GM12878 (cell line): Measurements from ENCODE around the gene AKT3. TPM values are rescaled to one million over a fixed set of nuclear protein-coding genes. Genes with fewer than 3 reads are reported as not detected.

Experiments
- ATAC-seq: fragments of 200-7000 bp; cut with Tn5 transposase; 3 replicates; pipeline ENCODE4 v1.9.1; 2020; ENCODE audit warnings: mild to moderate bottlenecking, moderate library complexity
- BruUV-seq: library from RNA; stranded (reverse); fragments of 400-500 nt; replicated peaks from 2 replicates; lab custom pipeline; 2021; lab: Mats Ljungman, UMichigan
- CTCF ChIA-PET: fragments of 300-600 bp; sonication (Branson Sonifier 250); formaldehyde crosslinking; extraction: SDS; loops from one replicate; lab custom pipeline; 2021; ENCODE audit warnings: inconsistent platforms; lab: Yijun Ruan, JAX
- POLR2A ChIA-PET: fragments of 350-600 bp; formaldehyde crosslinking; extraction: SDS; loops from one replicate; lab custom pipeline; 2021; ENCODE audit warnings: inconsistent platforms; lab: Charles Lee
- RAD21 ChIA-PET: fragments of 300-600 bp; sonication (Branson Sonifier 250); formaldehyde crosslinking; loops from one replicate; lab custom pipeline; 2023; ENCODE audit warnings: antibody characterized with exemption; ENCODE audit not compliant: unreplicated experiment; lab: Charles Lee
- SMC1A ChIA-PET: fragments of 300-600 bp; sonication (Branson Sonifier 250); formaldehyde crosslinking; loops from one replicate; lab custom pipeline; 2023; ENCODE audit not compliant: unreplicated experiment, uncharacterized antibody; lab: Charles Lee
- DNase-seq: peaks from one replicate; pipeline ENCODE4 v3.0.0-alpha.2; 2011; ENCODE audit warnings: low read depth, low spot score
- FAIRE-seq: peaks from 3 replicates; lab custom pipeline; 2011; peaks lifted over from hg19 to GRCh38; lab: Jason Lieb, UNC
- H2AFZ ChIP-seq: 2 replicates; pipeline ENCODE4 v1.6.0; 2011; ENCODE audit warnings: low read depth, low read length, control low read depth; ENCODE audit not compliant: control insufficient read depth
- H3K27ac ChIP-seq: 2 replicates; pipeline ENCODE4 v1.5.1; 2011; ENCODE audit warnings: control low read depth; ENCODE audit not compliant: control insufficient read depth, insufficient read depth
- H3K27me3 ChIP-seq, 2 experiments: replicated peaks in 1 of 2; 2 replicates each; pipeline versions ENCODE4 v1.6.0 to v1.6.1; 2011; ENCODE audit warnings: low read length in 1 of 2; ENCODE audit not compliant: control insufficient read depth in 2 of 2, insufficient read depth in 2 of 2
- H3K36me3 ChIP-seq, 2 experiments: 2 replicates each; pipeline ENCODE4 v1.5.1; 2011; ENCODE audit warnings: low read length in 1 of 2; ENCODE audit not compliant: control insufficient read depth in 2 of 2, insufficient read depth in 2 of 2
- H3K4me1 ChIP-seq: 2 replicates; pipeline ENCODE4 v1.6.1; 2011; ENCODE audit warnings: mild to moderate bottlenecking, low read length, moderate library complexity, mixed read lengths; ENCODE audit not compliant: control insufficient read depth, insufficient read depth
- H3K4me2 ChIP-seq: 2 replicates; pipeline ENCODE4 v1.6.0; 2011; ENCODE audit warnings: control low read depth; ENCODE audit not compliant: control insufficient read depth, insufficient read depth
- H3K4me3 ChIP-seq: fragments of 200-600 bp; sonication (generic); 2 replicates; pipeline ENCODE4 v1.5.1; 2016
- H3K79me2 ChIP-seq: 2 replicates; pipeline ENCODE4 v1.6.0; 2011; ENCODE audit warnings: low read length; ENCODE audit not compliant: control insufficient read depth, insufficient read depth
- H3K9ac ChIP-seq: 2 replicates; pipeline ENCODE4 v1.8.0; 2011; ENCODE audit warnings: low read length, control low read depth, mixed read lengths; ENCODE audit not compliant: control insufficient read depth, insufficient read depth
- H3K9me3 ChIP-seq: replicated peaks from 3 replicates; pipeline ENCODE4 v1.5.1; 2011; ENCODE audit warnings: mild to moderate bottlenecking, low read length; ENCODE audit not compliant: control insufficient read depth, insufficient read depth
- H4K20me1 ChIP-seq: 2 replicates; pipeline ENCODE4 v1.6.0; 2011; ENCODE audit not compliant: control insufficient read depth, insufficient read depth
- ASH2L ChIP-seq: fragments of 300-600, 200-600 bp; sonication (generic); IDR thresholded peaks from 2 replicates; pipeline ENCODE4 v1.6.1; 2017; ENCODE audit warnings: low read depth, mild to moderate bottlenecking, borderline replicate concordance
- CEBPB ChIP-seq, 2 experiments: fragments of 150-350 bp in 1 of 2; IDR thresholded peaks; 2 replicates each; pipeline ENCODE4 v1.6.1; 2012 to 2014; ENCODE audit warnings: low read depth in 2 of 2, low read length in 2 of 2, borderline replicate concordance in 1 of 2, inconsistent platforms in 1 of 2
- HDAC6 ChIP-seq: fragments of 200-600 bp; sonication (generic); IDR thresholded peaks from one replicate; pipeline ENCODE4 v1.8.0; 2017; ENCODE audit warnings: antibody characterized with exemption; ENCODE audit not compliant: unreplicated experiment
- KLF5 ChIP-seq: fragments of 450-650 bp; IDR thresholded peaks from 2 replicates; pipeline ENCODE4 v1.6.1; 2014; ENCODE audit warnings: mild to moderate bottlenecking; ENCODE audit not compliant: partially characterized antibody
- MXI1 ChIP-seq: fragments of 150-350 bp; IDR thresholded peaks from 2 replicates; pipeline ENCODE4 v1.6.1; 2011; ENCODE audit warnings: low read depth, mild to moderate bottlenecking, inconsistent platforms, low read length, improper control_type of control experiment
- PRDM15 ChIP-seq: fragments of 450-650 bp; formaldehyde crosslinking; IDR thresholded peaks from 2 replicates; pipeline ENCODE4 v1.4.0; 2020; ENCODE audit warnings: mild to moderate bottlenecking, moderate library complexity
- SIX5 ChIP-seq: IDR thresholded peaks from 2 replicates; pipeline ENCODE4 v1.6.1; 2011; ENCODE audit warnings: mild to moderate bottlenecking, low read depth, low read length, moderate library complexity; ENCODE audit not compliant: severe bottlenecking
- TCF7 ChIP-seq: IDR thresholded peaks from 2 replicates; pipeline ENCODE4 v1.6.1; 2014; ENCODE audit warnings: antibody characterized with exemption, borderline replicate concordance
- USF1 ChIP-seq: IDR thresholded peaks from 2 replicates; pipeline ENCODE4 v1.6.1; 2011; ENCODE audit warnings: borderline replicate concordance, low read depth, mild to moderate bottlenecking, moderate library complexity, mixed read lengths, low read length; ENCODE audit not compliant: insufficient read depth; ENCODE audit errors: extremely low read length
- in situ Hi-C: fragments of 300-500 bp; cut with MboI; formaldehyde crosslinking; loops from 9 replicates; pipeline ENCODE4 v1.14.3; 2018; ENCODE audit warnings: mixed read lengths
- intact Hi-C: fragments of 100-400 bp; cut with micrococcal nuclease; formaldehyde crosslinking; loops from one replicate; pipeline ENCODE4 v1.14.2; 2022; ENCODE audit not compliant: unreplicated experiment
- polyA plus RNA-seq, 11 experiments: library from polyadenylated mRNA; depleted of rRNA in 4 of 11; unstranded in 6 of 11; stranded (reverse) in 5 of 11; fragments of >200 nt; fragmentation: Nextera tagmentation in 4 of 11; fragmentation: Illumina TruSeq in 1 of 11; extraction: Ambion mirVana in 4 of 11; extraction: Trizol in 1 of 11; gene quantifications; 1 replicate in 1 of 11; 2 replicates in 10 of 11; pipeline versions ENCODE4 v1.2.1 to v1.2.3, GENCODE V29; 2011 to 2016; ENCODE audit warnings: inconsistent platforms in 2 of 11, missing spikeins in 2 of 11, low read depth in 1 of 11
- total RNA-seq, 4 experiments: library from RNA; depleted of rRNA in 3 of 4; stranded (reverse); fragments of >200 nt in 3 of 4; fragmentation: Illumina TruSeq in 1 of 4; extraction: Trizol in 1 of 4; gene quantifications; 2 replicates each; pipeline versions ENCODE4 v1.2.1 to v1.2.3, GENCODE V29; 2013 to 2021

Gene AKT3
- total and polyA plus RNA-seq, 10 of the 15 experiments (the other 5 are each of a cell fraction or from before 2014, with no cell fraction given) = 0.03 to 0.56 (median 0.19) TPM

GRCh38 chr1:243732637-243733036 lies 117.4 kb downstream of the AKT3 start:
- TF ChIP-seq TCF7 (no peak), ASH2L (no peak), MXI1 (no peak), USF1 (no peak), SIX5 (no peak), KLF5 (no peak), HDAC6 (no peak), CEBPB (IDR thresholded peaks at IDR 0.05; ENCODE audit: borderline replicate concordance in 1 of 2, low read depth in 2 of 2, low read length in 2 of 2) (no peak), PRDM15 (no peak)
- in situ Hi-C loops (no loop called here), intact Hi-C loops (no loop called here)
- H3K9me3 ChIP-seq = peaks cover 9% of the 10 kb centered on the region; the same call in 2 of the 3 replicates
- no peak for DNase-seq
- no peak overlapping the region for H2AFZ ChIP-seq
- no peaks in the 10 kb centered on the region for H4K20me1 ChIP-seq
- CTCF ChIA-PET = interaction anchor here (0.6 to 2.0 kb wide), 5 partner anchors 8 to 389 kb away, joined by 3 to 9 read pairs (median 6); no protein-coding TSS in a partner anchor
- no peaks in the 10 kb centered on the region for H3K36me3 ChIP-seq
- H3K27ac ChIP-seq = no peak overlapping the region
- H3K27me3 ChIP-seq = no peaks in the 10 kb centered on the region
- no peaks in the 10 kb centered on the region for H3K79me2 ChIP-seq
- no peak overlapping the region for H3K4me3 ChIP-seq
- FAIRE-seq = peak; percentile 74
- H3K9ac ChIP-seq = no peak overlapping the region
- ATAC-seq = no peak
- no peak overlapping the region for H3K4me2 ChIP-seq
- BruUV-seq = no TSS peak
- H3K4me1 ChIP-seq = peaks cover 15% of the 10 kb centered on the region; the same call in 1 of the 2 replicates
- SMC1A ChIA-PET = interaction anchor here (0.7 to 3.8 kb wide), 7 partner anchors 13 to 388 kb away, joined by 3 to 17 read pairs (median 4); no protein-coding TSS in a partner anchor
- RAD21 ChIA-PET = interaction anchor here (1.1 to 1.9 kb wide), 4 partner anchors 16 to 24 kb away, joined by 3 to 5 read pairs (median 3); no protein-coding TSS in a partner anchor
- POLR2A ChIA-PET = no interaction called here
